Measurements from ENCODE around the gene IGSF23. TPM values are rescaled to one million over a fixed set of nuclear protein-coding genes. Genes with fewer than 3 reads are reported as not detected.
A peak's percentile ranks its signal among the peaks of the same experiment; 100 is the strongest.
"Not testable (repeated sequence)": the region's sequence is repeated elsewhere in the genome, so short reads cannot be mapped to it uniquely, and the experiment has no call there.

Gene IGSF23
- polyA plus RNA-seq, 3 donors, result 0.97 to 1.5 (median 1.3) TPM

DNA sequence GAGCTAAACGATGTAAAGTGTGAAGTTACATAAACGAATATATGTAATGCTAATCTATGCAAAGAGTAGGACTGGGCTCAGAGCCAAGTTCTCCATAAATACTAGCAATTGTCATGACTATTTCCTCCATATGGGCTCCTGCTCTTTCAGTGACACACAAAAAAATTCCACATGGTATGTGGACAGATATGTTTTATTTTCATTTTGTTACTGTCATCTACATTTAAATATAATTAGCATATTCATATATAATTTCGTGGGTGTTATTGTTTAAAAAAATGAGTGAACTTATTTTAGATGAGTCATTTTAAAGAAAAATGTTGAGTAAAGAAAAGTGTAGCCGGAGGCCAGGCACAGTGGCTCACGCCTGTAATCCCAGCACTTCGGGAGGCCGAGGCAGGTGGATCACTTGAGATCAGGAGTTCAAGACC is 5.0 kb upstream of the IGSF23 start:
- peak in 2 of 3 donors; percentile 23 to 33 for DNase-seq (ENCODE audit: low read depth in 3 of 3, low spot score in 2 of 3)

DNA sequence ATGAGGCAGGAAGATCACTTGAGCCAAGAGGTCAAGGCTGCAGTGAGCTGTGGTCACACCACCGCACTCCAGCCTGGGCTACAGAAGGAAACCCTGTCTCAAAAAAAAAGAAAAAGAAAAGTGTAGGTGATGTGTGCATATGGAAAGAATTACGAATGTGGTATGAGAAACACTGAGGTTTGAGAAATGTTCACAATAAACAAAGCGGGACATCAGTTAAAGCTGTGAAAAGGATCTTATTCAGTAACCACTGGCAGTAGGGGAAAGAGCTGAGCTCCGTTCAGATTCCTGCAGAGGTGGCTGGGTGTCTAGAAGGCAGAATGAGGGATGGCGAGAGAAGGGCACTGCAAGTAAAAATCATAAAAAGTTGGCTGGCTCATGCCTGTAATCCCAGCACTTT is 4.1 kb upstream of the IGSF23 start:
- DNase-seq (ENCODE audit: low read depth in 3 of 3, low spot score in 2 of 3), result no peak

DNA sequence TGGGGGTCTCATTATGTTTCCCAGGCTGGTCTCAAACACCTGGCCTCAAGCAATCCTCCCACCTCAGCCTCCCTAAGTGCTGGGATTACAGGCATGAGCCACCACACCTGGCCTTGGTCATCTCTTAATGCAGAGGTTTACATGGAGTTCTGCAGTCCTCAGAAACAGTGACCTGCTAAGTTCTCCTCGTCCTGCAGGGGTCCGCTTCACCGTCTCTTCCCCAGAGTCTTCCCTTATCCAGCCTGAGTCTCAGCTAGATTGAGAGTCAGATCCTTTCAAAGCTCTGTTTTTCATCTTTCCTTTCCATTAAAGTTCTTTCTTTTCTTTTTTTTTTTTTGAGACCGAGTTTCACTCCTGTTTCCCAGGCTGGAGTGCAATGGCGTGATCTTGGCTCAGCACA is 2.9 kb upstream of the IGSF23 start:
- DNase-seq (ENCODE audit: low read depth in 3 of 3, low spot score in 2 of 3), result not testable (repeated sequence)

DNA sequence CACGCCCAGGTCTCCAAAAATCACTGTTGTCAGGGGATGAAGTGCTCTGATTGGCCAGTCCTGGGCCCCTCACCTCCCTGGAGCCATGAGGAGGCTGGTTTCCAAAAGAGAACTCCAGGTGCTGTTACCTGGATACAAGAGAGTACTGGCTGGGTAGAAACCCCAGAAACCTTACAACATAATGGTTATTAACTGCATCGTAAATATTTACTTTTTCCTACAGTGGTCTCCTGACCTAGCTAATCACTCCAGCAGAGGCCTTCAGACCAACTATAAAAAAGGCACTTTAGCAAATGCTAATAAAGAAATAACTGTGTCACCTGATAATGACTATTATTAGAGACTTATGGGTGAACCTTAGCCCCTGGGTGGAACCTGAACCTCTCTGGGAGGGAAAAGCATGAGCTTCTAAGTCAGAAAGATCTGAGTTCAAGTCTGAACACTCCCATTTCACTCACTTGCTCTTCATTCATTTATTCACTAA is 1.5 kb upstream of the IGSF23 start:
- DNase-seq (ENCODE audit: low read depth in 3 of 3, low spot score in 2 of 3), result no peak

DNA sequence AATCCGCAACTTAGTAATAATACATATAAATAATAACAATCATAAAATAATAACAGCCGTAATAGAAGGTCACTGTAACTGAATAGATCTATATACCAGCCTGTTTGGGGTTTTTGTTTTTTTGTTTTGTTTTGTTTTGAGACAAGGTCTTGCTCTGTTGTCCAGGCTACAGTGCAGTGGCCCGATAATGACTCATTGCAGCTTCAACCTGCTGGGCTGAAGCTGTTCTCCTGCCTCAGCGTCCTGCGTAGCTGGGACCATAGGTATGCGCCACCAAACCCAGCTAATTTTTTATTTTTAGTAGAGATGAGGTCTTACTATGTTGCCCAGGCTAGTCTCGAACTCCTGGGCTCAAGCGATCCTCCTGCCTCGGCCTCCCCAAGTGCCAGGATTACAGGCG is 950 bp downstream of the IGSF23 start:
- DNase-seq (ENCODE audit: low read depth in 3 of 3, low spot score in 2 of 3), result no peak

DNA sequence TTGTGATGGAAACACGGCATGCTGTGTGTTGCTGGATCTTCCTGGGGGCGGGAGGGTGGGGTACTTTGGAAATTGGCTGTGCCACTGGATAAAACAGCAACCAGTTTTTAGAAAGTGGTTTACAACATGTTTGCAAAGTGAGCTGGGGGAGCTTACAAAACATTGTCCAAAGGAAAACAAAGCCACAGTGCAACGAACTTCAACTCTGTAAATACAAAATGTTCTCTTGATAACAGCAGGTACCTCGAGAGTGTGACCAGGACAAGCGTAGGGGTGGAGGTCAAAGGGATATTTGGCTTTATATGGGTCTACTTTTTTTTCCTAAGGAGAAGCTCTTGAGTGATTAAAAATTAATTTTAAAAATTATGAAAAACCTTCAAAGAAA is 2.5 kb downstream of the IGSF23 start:
- DNase-seq (ENCODE audit: low read depth in 3 of 3, low spot score in 2 of 3), result no peak

DNA sequence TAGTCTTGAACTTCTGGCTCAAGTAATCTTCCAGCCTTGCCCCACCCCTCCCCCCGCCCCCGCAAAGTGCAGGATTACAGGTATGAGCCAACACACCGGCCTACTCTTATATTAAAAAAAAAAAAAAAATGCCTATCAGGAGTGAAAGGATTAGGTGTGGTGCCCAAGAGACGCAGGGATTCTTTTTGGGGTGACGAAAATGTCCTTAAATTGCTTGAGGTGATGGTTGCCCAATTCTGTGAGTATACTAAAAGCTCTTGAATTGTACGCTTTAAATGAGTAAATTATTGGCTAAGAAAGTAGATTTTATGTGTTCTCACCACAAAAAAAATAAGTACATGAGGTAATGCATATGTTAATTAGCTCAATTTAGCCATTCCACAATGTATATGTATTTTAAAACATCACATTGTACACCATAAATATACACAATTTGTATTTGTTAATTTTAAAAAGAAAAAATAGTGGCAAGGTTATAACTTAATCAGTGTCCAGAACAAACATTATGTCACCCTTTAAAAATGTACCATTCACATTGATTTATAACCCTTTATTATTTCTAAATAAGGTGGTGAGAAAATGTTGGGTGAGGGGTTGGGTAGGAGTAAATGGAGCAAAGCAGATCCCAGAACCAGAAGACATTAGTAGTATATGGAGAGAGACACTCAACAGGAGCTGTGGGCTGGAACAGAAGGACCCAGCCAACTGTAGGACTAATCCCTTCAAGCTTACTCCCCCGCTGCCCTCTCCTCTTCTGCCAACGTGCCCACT is 3.9 kb downstream of the IGSF23 start:
- no peak for DNase-seq (ENCODE audit: low read depth in 3 of 3, low spot score in 2 of 3)

DNA sequence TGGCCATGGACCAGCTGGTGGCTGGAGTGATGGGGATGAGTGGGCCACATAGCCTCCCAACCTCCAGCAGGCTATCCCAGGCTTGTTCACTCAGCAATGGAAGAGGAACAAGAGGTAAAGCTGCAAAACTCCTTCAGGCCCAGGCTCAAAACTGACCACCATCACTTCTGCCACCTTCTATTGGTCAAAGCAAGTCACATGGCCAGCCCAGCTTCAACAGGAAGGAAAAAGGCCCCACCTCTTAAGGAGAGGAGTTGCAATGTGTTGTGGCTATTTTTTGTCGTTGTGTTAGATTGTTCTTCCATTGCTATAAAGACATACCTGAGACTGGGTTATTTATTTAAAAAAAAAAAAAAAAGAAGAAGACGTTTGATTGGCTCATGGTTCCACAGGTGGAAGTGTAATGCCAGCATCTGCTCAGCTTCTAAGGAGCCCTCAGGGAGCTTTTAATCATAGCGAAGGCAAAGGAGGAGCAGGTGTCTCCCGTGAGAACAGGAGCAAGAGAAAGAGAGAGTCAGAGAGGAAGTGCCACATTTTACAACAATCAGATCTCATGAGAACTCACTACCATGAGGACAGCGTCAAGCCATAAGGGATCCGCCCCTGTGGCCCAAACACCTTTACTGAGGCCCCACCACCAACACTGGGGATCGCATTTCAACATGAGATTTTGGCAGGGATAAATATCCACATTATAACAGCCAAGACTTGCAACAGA is 5.4 kb downstream of the IGSF23 start:
- no peak for DNase-seq (ENCODE audit: low read depth in 3 of 3, low spot score in 2 of 3)

DNA sequence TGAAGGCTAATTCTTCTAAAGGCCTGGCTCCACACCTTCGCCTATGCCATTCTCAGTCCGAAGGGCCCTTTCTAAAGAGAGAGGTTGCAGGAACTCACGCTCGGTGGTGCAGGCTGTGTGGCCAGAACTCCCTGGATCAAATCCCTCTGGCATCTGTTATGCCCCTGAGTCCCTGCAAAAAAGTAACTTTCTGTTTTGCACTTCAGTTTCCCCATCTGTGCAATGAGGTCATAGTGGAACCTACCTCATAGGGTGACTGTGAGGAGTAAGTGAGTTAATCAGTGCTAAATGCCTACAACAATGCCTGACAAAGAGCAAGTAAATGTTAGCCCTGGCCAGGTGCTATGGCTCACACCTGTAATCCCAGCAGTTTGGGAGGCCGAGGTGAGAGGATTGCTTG is 7.3 kb downstream of the IGSF23 start:
- no peak for DNase-seq (ENCODE audit: low read depth in 3 of 3, low spot score in 2 of 3)

DNA sequence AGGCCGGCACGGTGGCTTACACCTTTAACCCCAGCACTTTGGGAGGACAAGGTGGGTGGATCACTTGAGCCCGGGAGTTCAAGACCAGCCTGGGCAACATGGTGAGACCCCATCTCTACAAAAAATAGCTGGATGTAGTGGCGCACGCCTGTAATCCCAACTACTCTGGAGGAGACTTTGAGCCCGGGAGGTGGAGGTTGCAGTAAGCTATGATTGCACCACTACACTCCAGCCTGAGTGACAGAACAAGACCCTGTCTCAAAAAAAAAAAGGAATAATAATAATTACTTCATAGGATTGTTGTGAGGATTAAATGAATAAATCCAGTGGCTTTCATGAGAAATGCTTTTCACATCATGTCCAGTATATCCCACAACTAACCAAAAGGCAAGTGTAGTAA is 8.0 kb downstream of the IGSF23 start:
- no peak for DNase-seq (ENCODE audit: low read depth in 3 of 3, low spot score in 2 of 3)

DNA sequence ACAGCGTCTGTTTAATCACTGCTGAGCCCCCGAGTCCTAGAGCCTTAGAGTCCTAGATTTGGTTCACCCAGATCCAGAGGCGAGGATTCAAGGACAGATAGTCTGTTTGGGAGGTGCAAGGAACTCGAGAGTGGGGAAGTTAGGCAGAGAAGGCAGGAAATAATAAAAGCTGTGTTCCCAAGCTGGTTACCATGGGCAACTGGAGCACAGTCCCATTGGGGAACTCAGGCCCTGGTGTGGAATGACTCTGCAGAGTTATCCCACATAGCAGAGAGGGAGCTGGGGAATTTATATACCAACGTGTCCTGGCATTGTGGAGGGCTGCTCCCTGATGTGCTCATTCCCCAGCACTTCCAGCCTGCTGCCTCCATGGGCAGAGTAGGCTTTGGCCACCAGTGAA is 9.7 kb downstream of the IGSF23 start:
- DNase-seq (ENCODE audit: low read depth in 3 of 3, low spot score in 2 of 3), result no peak

DNA sequence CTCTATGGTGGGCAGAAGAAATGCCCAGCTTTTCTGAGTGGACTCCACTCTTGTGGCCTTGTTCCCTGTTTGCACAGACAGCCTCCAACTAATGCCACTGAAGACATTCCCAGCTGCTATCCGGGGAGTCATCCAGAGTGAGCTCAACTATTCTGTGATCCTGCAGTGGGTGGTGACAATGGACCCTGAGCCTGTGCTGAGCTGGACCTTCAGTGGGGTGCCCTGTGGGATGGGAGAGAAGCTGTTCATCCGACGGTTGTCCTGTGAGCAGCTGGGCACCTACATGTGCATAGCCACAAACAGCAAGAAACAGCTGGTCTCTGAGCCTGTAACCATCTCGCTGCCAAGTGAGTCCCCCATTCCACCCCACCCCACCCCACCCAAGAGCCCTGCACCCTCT is 10.3 kb downstream of the IGSF23 start:
- DNase-seq (ENCODE audit: low read depth in 3 of 3, low spot score in 2 of 3), result no peak

DNA sequence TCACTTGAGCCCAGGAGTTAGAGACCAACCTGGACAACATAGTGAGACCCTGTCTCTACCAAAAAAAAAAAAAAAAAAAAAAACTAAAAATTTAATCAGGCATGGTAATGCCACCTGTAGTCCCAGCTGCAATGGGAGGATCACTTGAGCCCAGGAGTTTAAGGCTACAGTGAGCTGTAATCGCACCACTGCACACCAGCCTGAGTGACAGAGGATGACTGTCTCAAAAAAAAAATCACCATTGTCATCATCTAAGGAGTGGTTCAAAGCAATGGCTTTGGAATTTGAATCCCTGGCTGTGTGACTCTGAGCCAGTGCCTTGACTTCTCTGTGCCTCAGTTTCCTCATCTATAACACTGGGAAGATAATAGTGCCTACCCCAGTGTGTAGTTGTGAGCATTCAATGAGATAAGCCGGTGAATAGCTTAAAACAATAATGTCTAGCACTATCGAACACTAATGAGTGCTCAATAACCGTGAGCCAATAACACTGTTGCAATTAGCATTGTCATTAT is 11.5 kb downstream of the IGSF23 start:
- no peak for DNase-seq (ENCODE audit: low read depth in 3 of 3, low spot score in 2 of 3)

DNA sequence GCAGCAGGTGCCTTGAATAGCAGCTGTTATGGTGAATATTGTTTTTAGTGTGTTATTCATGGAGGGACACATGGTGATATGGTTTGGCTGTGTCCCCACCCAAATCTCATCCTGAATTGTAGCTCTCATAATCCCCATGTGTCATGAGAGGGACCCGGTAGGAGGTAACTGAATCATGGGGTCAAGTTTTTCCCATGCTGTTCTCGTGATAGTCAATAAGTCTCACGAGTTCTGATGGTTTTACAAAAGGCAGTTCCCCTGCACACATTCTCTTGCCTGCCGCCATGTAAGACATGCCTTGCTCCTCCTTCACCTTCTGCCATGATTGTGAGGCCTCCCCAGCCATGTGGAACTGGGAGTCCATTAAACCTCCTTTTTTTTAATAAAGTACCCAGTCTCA is 12.3 kb downstream of the IGSF23 start:
- not testable (repeated sequence) for DNase-seq (ENCODE audit: low read depth in 3 of 3, low spot score in 2 of 3)

DNA sequence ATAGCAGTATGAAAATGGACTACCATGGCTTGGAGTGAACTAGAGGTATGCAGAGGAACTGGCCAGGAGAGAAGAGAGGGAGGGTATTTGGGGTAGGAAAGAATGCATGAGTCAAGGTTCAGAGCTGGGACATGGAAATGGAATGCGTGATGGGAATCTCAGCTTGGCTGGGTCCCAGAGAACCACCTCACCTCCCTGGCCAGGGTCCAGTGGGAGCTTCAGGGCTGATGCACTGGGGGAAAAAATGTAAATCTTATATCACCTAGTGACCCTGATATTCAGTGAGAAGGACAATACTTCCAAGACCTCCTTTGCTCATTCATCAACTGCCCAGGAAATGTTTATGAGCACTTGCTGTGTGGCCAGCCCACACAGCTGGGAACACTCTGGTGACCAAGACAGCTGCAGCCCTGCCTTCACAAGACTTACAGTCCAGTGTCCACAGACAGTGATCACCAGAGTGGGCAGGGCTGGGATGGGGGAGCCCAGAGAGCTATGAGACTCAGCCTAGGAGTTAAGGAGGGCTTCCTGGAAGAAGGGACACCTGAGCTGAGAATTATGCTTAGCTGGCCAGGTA is 12.8 kb downstream of the IGSF23 start:
- DNase-seq (ENCODE audit: low read depth in 3 of 3, low spot score in 2 of 3), result no peak

DNA sequence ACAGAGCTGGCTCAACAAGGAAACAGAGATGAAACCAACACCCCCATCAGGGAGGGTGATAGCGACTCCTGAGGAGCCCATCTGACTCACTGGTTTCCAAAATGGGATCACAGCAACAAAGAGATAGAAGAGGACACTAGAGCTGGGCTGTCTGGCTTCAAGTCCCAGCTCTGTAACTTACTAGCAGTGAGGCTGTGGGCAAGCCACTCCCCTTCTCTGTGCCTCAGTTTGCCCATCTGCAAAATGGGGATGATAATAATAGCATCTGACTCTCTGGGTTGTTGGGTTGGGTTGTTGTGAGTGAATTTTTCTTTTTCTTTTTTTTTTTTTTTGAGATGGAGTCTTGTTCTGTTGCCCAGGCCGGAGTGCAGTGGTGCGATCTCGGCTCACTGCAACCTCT is 14.3 kb downstream of the IGSF23 start:
- no peak for DNase-seq (ENCODE audit: low read depth in 3 of 3, low spot score in 2 of 3)

DNA sequence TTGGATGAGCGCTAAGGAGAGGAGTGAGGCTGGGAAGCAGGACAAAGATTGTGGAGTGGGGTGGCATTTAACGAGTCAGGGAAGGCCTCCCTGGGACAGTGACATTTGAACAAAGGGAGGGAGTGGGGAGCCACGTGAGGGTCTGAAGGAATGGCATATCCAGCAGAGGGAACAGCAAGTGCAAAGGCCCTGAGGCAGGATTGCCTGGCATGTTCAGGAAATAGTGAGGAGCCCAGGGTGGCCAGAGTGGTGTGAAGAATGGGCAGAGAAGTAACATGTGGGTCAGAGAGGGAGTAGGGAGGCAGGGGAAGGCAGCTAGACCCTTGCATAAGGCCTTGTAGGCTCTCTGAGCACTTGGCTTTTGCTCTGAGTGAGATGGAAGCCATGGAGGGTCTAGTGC is 15.4 kb downstream of the IGSF23 start:
- no peak for DNase-seq (ENCODE audit: low read depth in 3 of 3, low spot score in 2 of 3)

DNA sequence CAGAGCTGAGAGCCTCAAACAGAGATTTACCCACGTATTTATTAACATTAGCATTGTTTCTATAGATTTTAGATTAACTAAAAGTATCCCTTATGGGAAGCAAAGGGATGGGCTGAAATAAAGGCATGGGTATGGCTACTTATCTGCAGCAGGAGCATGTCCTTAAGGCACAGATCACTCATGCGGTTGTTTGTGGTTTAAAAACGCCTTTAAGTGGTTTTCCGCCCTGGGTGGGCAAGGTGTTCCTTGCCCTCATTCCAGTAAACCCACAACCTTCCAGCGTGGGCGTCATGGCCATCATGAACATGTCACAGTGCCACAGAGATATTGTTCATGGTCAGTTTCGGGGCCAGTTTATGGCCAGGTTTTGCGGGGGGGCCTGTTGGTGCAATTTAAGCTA is 18.2 kb downstream of the IGSF23 start:
- not testable (repeated sequence) for DNase-seq (ENCODE audit: low read depth in 3 of 3, low spot score in 2 of 3)

DNA sequence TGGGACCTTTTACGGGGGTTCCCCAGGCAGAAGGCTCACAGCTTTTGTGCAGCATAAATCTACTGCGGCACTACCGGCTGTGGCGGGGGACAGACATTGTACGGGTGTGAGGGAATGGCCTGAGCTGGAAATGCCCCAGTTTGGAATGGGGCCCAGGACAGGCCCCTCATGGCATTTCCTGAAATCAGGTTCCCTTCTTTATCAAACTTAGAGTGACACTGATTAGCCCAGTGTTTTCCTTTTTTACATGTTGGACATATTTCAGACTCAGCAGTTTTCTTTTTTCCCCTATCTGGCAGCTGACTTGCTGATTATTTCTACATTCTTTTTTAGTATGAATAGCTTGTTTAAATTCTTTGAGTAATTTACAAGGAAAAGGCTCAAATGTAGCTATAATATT is 20.7 kb downstream of the IGSF23 start:
- DNase-seq (ENCODE audit: low read depth in 3 of 3, low spot score in 2 of 3), result not testable (repeated sequence)

DNA sequence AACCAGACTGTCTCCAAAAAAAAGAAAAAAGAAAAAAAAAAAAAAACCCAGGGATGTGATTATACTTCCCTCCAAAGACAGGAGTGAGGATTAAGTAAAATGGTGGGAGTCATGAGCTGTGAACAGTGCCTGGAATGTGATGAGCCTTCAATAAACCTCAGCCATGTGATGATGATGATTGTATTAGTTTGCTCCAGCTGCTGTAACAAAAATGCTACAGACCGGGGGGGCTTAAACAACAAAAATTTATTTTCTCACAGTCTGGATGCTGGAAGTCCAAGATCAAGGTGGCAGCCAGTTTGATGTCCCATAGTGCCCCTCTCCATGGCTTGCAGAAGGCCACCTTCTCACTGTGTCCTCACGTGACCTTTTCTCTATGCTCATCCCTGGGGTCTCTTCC is 21.4 kb downstream of the IGSF23 start:
- DNase-seq (ENCODE audit: low read depth in 3 of 3, low spot score in 2 of 3), result no peak

DNA sequence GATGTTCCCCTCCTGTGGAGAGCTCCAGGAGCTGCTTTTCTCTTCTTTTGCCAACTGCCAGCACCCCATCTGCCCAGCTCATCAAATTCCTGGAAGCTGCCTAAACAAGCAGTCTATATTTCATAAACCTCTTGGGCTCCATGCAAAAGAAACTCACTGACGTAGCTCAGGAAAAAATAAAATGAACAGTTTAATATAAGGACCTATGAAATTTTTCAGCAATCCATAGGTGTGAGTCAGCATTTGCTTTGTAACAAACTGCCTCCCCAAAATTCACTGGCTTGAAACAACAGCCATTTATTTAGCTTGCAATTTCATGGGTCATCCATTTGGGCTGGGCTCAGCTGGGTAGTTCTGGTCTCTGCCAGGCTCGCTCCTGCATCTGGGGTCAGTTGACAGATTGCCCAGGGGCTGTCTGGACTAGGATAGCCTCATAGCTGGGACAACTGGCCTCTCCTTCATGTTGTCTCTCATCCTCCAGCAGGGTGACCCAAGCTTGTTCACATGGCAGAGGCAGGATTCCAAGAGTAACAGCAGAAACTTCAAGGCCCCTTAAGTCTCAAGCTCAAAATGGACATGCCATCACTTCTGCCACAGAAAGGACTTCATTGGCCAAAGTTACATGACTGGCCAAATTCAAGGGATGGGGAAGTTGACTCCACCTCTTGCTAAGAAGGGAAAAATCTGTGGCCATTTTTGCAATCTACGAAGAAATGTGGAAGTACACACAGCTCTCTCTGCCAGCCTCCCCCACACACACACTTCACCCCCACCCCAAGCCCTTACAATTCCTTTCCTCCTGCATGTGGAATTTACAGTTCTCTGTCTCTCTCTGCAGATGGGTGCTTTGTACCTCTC is 22.4 kb downstream of the IGSF23 start:
- no peak for DNase-seq (ENCODE audit: low read depth in 3 of 3, low spot score in 2 of 3)

All from right renal cortex interstitium (tissue), 3 donors.